HG03342 (cell line): ENCODE measurements around the gene HSBP1L1.

Experiments
- ATAC-seq: cut with Tn5 transposase; IDR thresholded peaks from one replicate; pipeline ENCODE4 v1.9.1; 2021; ENCODE audit warnings: mild to moderate bottlenecking, moderate library complexity; ENCODE audit not compliant: unreplicated experiment

HSBP1L1 gene

DNA sequence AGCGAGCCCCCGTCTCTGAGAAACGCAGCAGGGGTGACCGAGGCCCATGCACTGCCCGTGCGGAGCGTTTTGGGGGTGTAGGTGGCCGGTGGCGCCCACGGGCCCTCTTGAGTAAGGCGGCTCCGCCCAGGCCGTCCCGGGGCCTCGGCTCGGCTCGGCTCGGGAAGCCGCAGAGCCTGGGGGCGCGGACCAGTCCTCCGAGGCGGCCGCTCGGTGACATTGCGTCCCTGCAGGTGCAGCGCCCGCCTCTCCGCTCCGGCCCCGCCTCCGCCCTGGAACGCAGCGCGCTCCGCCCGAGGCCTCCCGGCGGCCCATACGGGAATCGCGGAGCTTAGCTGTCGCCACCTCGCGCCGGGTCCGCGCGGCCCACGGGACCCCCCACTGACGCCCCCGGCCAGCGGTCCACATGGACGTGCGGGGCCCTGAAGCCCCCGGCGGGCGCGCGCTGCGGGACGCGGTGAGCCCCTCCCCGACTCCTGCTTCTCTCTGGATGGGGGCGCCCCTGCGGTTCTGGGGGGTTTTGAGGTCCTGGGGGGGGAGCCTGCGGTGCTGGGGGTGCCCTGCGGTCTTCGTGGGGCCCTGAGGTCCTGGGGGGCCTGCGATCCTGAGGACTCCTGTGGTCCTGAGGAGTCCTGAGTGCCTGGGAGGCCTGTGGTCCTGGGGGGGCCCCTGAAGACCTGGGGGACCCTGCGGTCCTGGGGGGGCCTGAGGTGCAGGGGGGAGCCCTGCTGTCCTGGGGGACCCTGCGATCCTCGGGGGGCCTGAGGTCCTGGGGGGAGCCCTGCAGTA, at the start of gene HSBP1L1:
TSS of gene HSBP1L1 (plus strand) at position 314 of the 789 bp plus-strand sequence. CDS start at position 407, 93 bp downstream.
- peak; percentile 83 for ATAC-seq

DNA sequence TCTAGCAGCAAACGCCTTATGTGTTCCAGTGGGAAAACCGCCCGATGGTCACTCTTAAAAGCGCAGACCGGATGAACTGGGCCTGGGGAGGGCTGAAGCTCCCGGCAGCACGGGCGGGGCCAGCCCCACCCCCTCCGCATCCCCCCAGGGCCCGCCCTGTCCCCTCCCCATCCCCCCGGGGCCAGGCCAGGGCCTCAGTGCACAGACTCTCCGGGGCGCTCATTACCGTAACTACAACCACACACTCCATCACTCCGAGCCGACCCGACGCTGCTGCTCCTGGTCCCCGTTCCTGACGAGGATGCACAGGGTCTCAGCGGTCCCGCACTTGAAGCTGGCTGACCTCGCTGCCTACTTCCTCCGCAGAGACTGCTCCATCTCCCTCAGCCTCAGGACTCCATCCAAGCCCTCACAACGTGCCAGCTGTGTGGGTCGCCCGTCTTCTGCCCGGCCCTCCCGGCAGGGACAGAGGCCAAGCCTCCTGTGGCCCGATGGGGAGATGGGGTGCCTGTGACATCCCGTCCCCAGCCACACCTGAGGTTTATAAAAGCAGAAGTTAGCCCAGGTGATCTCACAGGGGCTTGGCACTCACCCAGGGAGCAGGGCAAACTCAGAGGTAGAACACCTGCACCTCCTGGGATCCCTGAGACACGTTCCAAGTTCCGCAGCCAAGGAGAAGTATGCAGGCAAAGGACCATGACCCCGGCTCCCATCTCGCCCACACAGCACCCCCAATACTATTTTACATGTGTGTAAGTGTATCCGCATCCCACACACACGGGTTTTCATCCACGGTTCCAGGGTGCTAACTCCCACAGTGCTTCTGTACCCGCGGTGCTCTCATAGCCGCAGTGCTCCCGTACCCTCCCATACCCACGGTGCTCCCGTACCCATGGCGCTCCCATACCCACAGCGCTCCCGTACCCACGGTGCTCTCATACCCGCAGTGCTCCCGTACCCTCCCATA, 49.0 kb upstream of the HSBP1L1 start:
- ATAC-seq, result no peak

DNA sequence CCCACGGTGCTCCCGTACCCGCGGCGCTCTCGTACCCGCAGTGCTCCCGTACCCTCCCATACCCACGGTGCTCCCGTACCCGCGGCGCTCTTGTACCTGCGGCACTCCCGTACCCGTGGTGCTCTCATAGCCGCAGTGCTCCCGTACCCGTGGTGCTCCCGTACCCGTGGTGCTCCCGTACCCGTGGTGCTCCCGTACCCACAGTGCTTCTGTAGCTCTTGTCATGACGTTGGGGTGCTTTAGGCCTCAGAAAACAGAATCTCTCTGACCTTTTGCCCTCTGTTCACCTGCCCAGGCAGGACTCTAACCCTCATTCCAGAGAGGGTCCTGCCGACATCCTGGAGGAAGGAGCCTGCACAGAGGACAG, 48.3 kb upstream of the HSBP1L1 start:
- no peak for ATAC-seq

DNA sequence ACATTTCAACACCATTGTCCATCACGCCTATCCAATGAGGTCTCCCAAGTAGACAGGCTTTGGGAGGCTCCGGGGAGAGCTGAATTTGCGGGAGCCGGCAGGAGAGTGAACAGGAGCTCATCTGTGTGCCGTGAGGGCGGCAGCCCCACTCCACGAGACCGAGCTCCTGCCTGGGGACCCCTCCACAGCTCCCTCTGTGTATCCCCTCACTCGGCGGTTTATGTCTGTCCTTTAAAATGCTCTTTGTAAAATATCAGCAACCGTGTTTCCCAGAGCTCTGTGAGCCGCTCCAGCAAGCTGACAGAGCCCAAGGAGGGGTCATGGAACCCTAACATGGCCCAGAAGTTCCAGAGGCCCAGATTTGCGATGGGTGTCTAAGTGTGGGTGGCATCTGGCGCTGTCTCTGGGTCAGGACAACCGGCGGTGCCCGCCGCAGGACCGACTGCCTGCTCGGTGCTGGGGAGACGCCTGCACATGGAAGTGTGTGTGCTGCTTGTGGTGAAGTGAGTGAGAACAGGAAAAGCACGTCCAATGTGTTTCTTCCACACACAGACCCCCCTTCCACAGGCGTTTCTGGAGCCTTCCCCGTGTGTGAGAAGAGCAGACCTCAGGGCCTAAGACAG, 47.8 kb upstream of the HSBP1L1 start:
- no peak for ATAC-seq

DNA sequence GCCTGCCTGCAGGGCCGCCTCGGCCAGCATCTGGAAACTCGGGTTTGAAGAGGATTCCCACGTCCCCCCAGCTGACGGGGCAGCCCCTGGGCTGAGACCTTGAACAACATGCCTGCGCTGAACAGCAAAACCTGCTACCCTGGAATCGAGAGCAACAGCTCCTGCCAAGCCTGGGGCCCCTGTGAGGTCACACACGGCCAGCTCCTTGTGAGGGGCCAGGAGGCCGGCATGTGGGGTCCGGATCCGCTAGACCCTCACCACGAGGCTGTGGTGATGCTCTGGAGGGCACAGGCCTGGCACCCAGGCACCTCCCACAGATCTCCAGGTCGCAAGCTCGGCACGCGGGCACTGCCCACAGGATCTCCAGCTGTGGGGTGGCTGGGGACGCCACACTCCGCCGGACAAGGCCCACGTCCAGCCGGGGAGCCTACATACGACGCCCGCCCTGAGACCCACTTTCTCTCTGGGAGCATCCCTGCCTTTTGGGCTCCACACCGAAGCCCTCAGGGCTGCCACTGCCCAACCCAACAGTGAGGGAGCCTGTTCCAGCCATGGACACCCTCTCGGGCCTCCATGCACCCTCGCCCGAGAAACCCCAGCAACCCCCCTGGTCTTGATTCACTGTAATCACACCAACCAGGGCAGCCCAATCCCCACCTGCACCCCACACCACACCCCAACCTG, 47.1 kb upstream of the HSBP1L1 start:
- no peak for ATAC-seq

DNA sequence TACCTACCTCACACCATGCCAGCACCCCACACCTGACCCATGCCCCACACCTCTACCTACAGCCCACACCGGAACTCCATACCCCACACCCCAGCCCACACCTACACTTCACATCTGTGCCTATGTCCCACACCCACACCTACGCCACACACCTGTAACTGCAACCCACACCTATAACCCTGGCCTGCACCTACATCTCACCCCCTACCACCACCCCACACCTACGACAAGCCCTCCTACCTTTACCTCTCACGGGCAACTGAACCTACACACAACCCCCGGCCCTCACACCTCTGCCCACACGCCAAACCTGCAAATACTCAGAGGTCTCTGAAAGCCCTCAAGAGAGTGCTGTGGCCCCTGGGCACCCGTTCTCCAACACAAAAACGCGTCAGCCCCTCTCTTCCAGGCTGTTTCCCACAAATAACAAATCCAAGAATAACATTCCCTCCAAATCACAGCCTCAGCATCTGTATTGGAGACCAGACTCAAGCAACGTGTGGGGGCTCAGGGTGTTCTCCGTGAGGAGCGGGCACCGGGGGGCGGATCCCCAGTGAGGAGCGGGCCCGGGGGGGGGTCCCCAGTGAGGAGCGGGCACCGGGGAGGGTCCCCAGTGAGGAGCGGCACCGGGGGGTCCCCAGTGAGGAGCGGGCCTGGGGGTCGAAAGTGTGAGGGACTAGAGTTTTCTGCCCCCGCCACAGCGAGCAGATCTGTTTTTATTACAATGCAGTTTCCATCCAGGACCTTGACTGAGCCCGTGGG, 46.4 kb upstream of the HSBP1L1 start:
- ATAC-seq, result no peak

DNA sequence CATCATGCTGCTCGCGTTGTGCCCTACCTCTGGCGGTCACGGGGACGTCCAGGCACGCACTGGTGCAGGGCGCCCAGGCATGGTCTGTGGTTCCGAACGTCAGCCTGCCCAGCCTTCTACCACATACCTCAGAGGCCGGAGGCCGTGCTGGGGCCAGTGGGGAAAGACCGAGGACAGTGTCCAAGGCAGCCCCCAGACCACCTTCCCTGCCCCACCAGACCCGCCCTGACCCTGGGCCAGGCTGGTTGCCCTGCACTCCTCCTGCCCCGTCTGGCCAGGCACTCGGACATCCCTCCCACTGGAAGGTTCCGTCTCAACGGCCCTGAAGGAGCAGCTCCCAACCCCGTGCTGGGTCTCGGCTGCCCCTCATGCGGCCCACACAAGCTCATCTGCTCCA, 45.8 kb upstream of the HSBP1L1 start:
- no peak for ATAC-seq

DNA sequence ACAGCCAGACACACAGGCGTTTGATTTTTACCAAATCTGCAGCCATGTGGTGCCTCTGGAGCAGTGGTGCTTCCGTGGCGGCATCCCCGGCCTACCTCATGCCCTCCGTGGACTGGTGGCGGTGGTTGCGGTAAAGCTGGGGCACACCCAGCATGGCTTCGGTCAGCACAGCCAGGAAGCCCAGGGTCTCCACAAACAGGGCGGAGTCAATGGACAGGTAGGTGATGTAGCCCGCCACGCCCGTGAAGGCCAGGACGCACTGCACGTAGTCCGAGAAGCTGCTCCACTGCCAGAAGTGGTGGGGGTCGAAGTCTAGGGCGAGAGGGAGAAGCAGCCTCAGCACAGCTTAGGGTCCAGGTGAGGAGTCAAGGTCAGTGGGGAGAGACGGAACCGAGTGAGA, 45.4 kb upstream of the HSBP1L1 start:
- ATAC-seq, result no peak

DNA sequence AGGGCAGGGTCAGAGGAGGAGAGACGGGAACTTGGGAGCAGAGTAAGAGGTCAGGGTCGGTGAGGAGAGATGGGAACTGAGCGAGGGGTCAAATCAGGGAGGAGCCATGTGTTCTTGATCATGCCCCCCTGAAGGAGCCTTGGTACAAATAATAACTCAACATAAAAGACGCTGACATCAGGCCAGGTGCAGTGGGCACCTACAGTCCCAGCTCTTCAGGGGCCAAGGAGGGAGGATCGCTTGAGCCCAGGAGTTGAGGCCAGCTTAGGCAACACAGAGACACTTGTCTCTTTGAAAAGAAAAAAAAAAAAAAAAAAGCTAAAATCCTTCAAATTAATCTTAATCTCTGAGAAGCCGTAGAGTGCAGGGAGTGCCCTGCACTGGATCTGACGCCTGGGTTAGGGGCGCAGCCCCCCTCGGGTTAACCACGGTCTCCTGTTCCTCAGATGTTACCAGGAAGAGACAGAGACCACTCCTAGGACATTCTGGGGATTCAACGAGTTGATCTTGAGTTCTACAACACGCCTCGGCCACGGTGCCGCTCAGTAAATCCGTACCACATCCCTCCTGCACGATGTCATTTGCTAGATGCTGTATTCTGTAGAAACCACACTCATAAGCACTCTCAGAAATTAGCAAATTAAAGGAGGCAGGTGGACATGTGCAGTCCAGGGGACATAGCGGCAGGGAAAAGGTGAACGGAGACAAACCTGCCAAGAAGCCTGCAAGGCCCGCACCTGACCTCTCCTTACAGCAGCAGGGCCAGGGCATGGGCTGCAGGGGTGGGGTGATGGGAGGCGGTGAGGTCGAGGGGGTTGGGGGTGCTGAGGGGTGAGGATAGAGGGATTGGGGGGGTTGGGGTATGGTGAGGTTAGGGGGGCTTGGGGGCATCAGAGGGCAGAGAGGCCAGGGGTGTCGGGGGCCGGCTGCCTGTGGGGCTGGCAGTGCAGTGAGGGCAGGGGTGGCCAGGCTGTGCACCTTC, 42.2 kb upstream of the HSBP1L1 start:
- ATAC-seq, result no peak

DNA sequence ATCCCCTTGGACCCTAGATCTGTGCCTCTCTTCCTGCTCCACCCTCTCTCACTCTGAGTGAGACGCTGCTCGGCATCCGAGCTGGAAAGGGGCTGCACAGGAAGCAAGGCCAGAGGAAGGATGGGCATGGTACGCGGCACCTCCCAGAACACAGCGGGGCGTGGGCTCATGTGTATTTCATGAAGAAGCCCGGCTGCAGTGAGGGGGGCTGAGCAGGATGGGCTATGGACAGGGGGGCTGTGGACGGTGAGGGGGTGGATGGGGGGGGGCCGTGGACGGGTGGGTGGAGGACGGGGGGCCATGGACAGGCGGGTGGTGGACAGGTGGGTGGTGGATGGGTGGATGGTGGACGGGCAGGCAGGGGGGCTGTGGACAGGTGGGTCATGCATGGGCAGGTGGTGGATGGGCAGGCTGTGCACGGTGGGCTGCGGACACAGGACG, 41.5 kb upstream of the HSBP1L1 start:
- ATAC-seq, result no peak

DNA sequence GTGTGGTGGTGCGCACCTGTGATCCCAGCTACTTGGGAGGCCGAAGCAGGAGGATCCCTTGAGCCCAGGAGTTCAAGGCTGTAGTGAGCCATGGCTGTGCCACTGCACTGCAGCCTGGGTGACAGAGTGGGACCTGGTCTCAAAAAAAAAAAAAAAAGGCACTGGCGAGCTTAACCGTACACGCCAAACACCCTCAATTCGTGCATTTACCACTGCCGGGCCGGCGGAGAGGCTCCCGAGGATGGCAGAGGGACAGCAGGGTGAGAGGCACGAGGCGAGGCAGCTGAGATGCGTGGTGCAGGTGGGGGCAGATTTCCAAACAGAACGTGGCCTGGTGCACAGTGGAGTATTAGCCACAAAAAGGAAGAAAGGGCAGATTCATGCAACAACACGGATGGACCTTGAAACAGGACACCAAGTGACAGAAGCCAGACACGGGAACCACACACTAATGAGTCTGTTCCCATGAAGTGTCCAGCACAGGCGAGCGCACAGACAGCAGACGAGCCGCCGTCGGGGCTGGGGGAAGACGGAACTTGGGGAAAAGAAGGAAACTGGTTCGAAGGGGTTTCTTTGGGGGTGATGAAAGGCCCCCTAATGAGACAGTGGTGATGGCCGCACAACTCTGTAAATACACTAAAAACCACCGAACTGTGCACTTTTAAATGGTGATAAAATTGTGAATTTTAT, 40.4 kb upstream of the HSBP1L1 start:
- no peak for ATAC-seq

DNA sequence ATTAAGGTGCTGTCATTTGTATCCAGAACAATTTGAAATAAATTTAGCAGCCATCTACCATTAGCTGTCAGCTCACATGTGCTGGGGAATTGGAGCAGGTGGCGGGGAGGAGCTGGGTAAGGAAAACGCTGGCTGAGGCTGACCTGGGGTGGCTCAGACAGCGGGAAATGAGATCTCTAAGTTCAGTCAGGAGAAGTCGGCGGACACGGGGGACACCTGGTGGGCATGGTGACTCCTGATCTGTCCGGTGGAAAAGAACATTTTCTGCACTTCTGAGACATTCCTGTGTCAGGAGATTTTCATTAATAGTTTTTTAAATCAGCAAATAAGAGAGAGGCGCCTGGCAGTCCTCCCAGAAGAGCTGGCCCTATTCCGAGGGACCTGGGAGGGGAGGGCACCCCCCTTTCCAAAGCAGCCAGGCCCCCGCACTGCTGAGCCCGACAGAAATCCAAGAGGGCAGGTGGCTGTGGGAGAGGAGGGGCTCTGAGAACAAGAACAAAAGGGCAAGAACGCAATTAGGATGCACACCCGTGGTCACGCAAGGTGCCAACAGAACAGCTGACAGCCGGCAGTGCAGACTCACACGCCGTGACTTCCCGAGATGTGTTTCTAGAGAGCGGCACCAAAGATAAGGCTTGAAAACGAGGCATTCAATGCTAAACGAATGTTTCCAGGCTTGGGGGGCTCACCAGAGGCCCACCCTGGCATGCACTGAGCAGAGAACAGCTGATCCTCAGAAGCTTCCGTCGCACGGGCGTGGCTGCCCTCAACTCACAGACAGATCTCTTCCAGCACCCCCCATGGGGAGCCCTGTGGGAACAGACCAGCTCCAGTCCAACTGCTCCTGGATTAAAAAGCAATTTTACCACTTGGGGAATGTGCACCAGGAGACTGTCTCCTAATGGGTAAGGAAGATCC, 39.4 kb upstream of the HSBP1L1 start:
- no peak for ATAC-seq

DNA sequence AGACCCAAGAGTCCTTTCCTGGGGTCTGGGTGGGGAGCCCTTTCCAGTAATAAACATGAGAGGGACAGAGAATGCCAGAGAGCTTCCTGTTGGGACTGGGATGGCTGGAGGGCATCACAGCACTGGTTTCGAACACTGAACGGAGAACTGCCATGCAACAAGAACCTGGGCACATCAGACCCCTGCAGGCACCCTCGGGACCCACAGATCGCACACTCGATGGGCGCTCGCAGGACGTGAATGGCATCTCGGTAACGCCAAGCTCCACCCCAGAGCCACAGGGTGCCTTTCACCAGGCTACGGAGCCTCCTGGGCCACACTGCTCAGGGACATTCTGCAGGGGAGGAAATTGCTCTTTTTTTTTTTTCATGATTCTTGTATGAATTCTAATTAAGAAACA, 38.1 kb upstream of the HSBP1L1 start:
- ATAC-seq, result no peak

DNA sequence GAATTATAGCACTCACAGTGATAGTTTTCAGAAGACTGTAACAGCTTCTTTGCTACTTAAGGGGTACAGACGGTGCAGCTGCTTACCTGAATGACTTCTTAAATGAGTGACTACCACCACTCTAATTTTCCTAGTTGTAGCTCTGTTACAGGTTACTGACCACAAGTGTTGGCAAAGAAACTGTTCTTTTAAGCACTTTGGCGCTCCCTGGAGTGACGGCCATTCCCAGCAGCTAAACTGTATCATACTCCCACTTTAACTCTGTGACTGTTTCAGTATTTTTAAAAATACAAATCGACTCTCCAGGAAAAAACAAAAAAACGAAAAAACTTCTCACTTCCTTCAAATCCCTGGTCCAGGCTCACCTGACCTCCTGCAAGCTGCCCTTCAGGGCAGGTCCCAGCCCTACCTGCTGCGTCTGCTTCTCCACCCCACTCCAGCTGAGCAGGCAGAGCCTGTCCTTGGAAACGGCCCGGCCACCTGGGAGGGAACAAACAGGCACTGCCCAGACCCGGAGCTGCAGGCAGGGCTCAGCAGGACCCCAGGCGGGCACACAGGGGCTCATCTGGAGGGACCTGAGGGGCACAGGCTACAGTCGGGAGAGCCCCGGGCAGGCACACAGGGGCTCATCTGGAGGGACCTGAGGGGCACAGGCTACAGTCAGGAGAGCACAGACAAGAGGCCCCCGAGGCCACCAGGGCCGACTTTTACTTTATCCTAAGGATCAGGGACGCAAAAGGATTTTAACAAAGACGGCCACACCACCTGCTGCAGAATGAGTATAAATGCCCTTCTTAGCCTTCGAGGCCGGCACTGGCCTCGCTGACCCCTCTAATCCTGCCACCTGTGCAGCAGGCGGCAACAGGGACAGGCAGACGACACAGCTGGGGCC, 37.5 kb upstream of the HSBP1L1 start:
- no peak for ATAC-seq

DNA sequence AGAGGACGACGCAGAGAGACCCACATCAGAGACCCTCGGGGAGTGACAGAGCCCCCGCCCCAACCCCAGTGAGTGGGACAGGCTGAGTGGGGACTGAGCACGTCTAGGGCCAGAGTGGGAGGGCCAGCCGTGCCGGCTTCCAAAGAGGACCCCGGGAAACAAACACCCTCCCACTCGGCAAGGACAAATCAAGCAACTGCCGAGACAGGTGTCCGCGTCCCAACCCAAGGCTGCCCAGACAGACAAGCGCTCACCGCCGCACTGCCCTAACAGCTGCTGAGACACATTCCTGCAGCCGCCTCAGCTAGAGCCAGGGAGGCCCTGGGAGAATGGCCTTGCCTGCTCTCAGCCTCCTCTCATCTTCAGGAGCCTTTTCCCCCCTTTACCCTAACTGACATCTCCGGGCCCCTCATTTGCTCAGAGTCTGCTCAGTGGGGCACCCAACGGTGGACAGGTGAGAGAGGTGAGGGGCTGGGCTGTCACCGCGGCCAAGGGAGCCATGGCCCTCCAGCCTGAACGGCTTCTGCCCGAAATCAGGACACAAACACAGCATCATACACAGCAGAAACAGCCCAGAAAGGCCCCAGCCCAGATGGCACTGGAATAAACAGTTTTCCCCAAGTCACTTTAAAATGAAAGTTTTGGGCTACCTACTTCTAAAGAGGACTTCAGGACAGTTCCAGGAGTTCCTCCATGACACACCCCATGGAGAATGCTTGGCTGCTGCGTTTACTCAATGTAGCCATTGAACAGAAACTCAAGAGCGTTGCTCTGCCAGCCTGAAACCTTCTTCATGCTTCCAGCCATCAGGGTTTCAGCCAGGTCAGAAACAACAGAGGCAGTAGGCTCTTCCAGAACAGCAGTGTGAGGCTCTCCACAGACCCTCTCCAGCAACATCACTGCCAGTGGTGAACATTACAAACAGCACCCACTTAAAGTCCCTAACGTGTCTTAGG, 36.6 kb upstream of the HSBP1L1 start:
- ATAC-seq, result no peak
